Aorta (tissue), 5 donors: Measurements from ENCODE around the gene MAGED2. TPM values are rescaled to one million over a fixed set of nuclear protein-coding genes. Genes with fewer than 3 reads are reported as not detected.
"Not testable (repeated sequence)": the region's sequence is repeated elsewhere in the genome, so short reads cannot be mapped to it uniquely, and the experiment has no call there.

Experiments used
- ATAC-seq: fragments of 200-7000 bp; cut with Tn5 transposase; one replicate; pipeline ENCODE4 v1.9.1; 2022; ENCODE audit warnings: moderate library complexity; ENCODE audit not compliant: low FRiP score
- DNase-seq, 2 donors: peaks; one replicate each; pipeline ENCODE4 v3.0.0-alpha.2; 2020
- H3K27ac ChIP-seq, 2 donors: one replicate each; pipeline ENCODE4 v1.5.1; 2013; ENCODE audit warnings: low read length in 2 of 2, mild to moderate bottlenecking in 2 of 2, moderate library complexity in 2 of 2, control low read depth in 1 of 2, inconsistent platforms in 1 of 2, low read depth in 1 of 2
- H3K27me3 ChIP-seq, 2 donors: one replicate each; pipeline ENCODE4 v1.6.1; 2013; ENCODE audit warnings: control low read depth in 1 of 2, low read length in 1 of 2, mild to moderate bottlenecking in 1 of 2, moderate library complexity in 1 of 2; ENCODE audit not compliant: insufficient read depth in 2 of 2, control insufficient read depth in 1 of 2
- H3K36me3 ChIP-seq, 2 donors: one replicate each; pipeline ENCODE4 v1.6.1; 2013; ENCODE audit warnings: control low read depth in 1 of 2, low read length in 1 of 2, mild to moderate bottlenecking in 1 of 2; ENCODE audit not compliant: insufficient read depth in 2 of 2, control insufficient read depth in 1 of 2
- H3K4me1 ChIP-seq, 2 donors: one replicate each; pipeline ENCODE4 v1.6.1; 2013; ENCODE audit warnings: low read length in 2 of 2, control low read depth in 1 of 2, mild to moderate bottlenecking in 1 of 2, moderate library complexity in 1 of 2; ENCODE audit not compliant: insufficient read depth in 2 of 2, control insufficient read depth in 1 of 2
- H3K4me3 ChIP-seq, 2 donors: one replicate each; pipeline ENCODE4 v1.5.1; 2013; ENCODE audit warnings: low read length in 2 of 2, control low read depth in 1 of 2, mild to moderate bottlenecking in 1 of 2
- H3K9me3 ChIP-seq: one replicate; pipeline ENCODE4 v1.6.1; 2013; ENCODE audit warnings: mild to moderate bottlenecking, low read length; ENCODE audit not compliant: control insufficient read depth
- WGBS, 2 donors: extraction: QIAGEN DNeasy Blood & Tissue Kit; methylation state at CpG; one replicate each; pipeline ENCODE4 v1.1.7; 2013; 5-methylcytosine and 5-hydroxymethylcytosine counted together
- intact Hi-C, 2 donors: fragments of 100-400 bp; cut with DNase I; formaldehyde crosslinking; loops; one replicate each; pipeline versions ENCODE4 v1.14.2 to v1.15.0; 2022
- long read RNA-seq, 2 donors: library from polyadenylated mRNA; unstranded; transcript quantifications; one replicate each; pipeline ENCODE4 v2.0.0, GENCODE V29; 2020 to 2021
- polyA plus RNA-seq, 2 donors: library from polyadenylated mRNA; stranded (reverse); fragments of 200-250 nt; gene quantifications; one replicate each; pipeline ENCODE4 v1.2.3, GENCODE V29; 2013
- total RNA-seq, 2 donors: library from RNA; stranded (reverse); fragmentation: NEBNext Ultra II Directional; extraction: Animal tissue kit (Norgen Biotek cat#: 25700); gene quantifications; one replicate each; pipeline ENCODE4 v1.2.1, GENCODE V29; 2021
- donor health status: healthy with polysubstance abuse.
- donor health status: Bipolar disorder and iron deficiency.
- donor health status: DM: no; HTN: no; CAD: no.
- donor health status: DM: no; HTN: no; CAD: no.
- donor health status: DM: yes; HTN: yes; CAD: no.

The MAGED2 gene
- total RNA-seq (100 to 1,000 TPM; 161 to 174 TPM), polyA plus RNA-seq (100 to 1,000 TPM in 1 of 2 donors, 10 to 100 TPM in 1; 80.1 to 247 TPM)
- long read RNA-seq, donor 1, transcript MAGED2-203 (12 exons, 2,066 nt) = minor isoform, 91 of 1,337 reads
- long read RNA-seq, donor 1, transcript MAGED2-201 (12 exons, 1,958 nt) = minor isoform, 29 of 1,337 reads
- long read RNA-seq, donor 1, transcript MAGED2-204 (13 exons, 2,048 nt) = minor isoform, 267 of 1,337 reads
- long read RNA-seq, donor 1, transcript MAGED2-206 (13 exons, 2,189 nt) = major isoform, 719 of 1,337 reads
- long read RNA-seq, donor 1, partial matches to known transcripts = 112 of 1,337 reads
- long read RNA-seq, donor 1, other reads (novel, unspliced or antisense) = 119 of 1,337 reads
- long read RNA-seq, donor 2, transcript MAGED2-201 (12 exons, 1,958 nt) = minor isoform, 6 of 206 reads
- long read RNA-seq, donor 2, transcript MAGED2-206 (13 exons, 2,189 nt) = major isoform, 105 of 206 reads
- long read RNA-seq, donor 2, transcript MAGED2-203 (12 exons, 2,066 nt) = minor isoform, 15 of 206 reads
- long read RNA-seq, donor 2, transcript MAGED2-204 (13 exons, 2,048 nt) = minor isoform, 30 of 206 reads
- long read RNA-seq, donor 2, partial matches to known transcripts = 27 of 206 reads
- long read RNA-seq, donor 2, other reads (novel, unspliced or antisense) = 23 of 206 reads

- intact Hi-C loops = loop anchor here (2.0 to 10.0 kb wide), 2 partner anchors 169 to 763 kb away; partner anchors contain the start of gene PHF8 (in 1 of the 2)
- DNase-seq = peak; percentile 61 to 82
Measured at GRCh38 chrX:54807524-54808108, at the start of gene MAGED2. MAGED2 (plus strand) TSS chrX:54807745; CDS start chrX:54809332, 1,587 bp downstream.

GRCh38 chrX:54758114-54759055 is 49.2 kb upstream of the MAGED2 start:
- WGBS, 2 donors = 75 to 87% methylated on average over 21 of the region's 21 CpGs
- intact Hi-C loops = no loop called here
- no peaks in the 10 kb centered on the region for H3K36me3 ChIP-seq
- no peaks in the 10 kb centered on the region for H3K9me3 ChIP-seq
- ATAC-seq (no peak), DNase-seq (no peak)
- no peaks in the 10 kb centered on the region for H3K4me1 ChIP-seq
- no peak overlapping the region for H3K4me3 ChIP-seq
- no peaks in the 10 kb centered on the region for H3K27me3 ChIP-seq
- H3K27ac ChIP-seq = no peak overlapping the region

More at GRCh38 chrX:54807524-54808108, at the start of gene MAGED2:
- 0 to 29% methylated on average over 16 to 17 of the region's 17 CpGs for WGBS, 2 donors
- peak within 1 kb of the TSS; percentile 8 to 41 for H3K4me3 ChIP-seq
- peak; percentile 67 for ATAC-seq
- H3K36me3 ChIP-seq = peaks cover 0 to 9% of the 10 kb centered on the region in 2 donors
- no peaks in the 10 kb centered on the region for H3K4me1 ChIP-seq
- no peaks in the 10 kb centered on the region for H3K9me3 ChIP-seq
- H3K27me3 ChIP-seq = no peaks in the 10 kb centered on the region
- H3K27ac ChIP-seq = peak within 1 kb of the TSS in 1 of 2 donors; percentile 85

GRCh38 chrX:54774391-54775094 is 33.0 kb upstream of the MAGED2 start:
- H3K36me3 ChIP-seq, H3K27ac ChIP-seq, H3K4me3 ChIP-seq, H3K27me3 ChIP-seq, intact Hi-C loops, H3K4me1 ChIP-seq, H3K9me3 ChIP-seq, DNase-seq: not testable (repeated sequence)
- 7 to 15% methylated on average over 1 of the region's 2 CpGs for WGBS, 2 donors
- peak; percentile 77 for ATAC-seq

- no peak for DNase-seq
- no peaks in the 10 kb centered on the region for H3K4me1 ChIP-seq
- no peaks in the 10 kb centered on the region for H3K36me3 ChIP-seq
- WGBS, 2 donors = 59 to 62% methylated on average over 6 of the region's 6 CpGs
- H3K9me3 ChIP-seq = no peaks in the 10 kb centered on the region
- no peak overlapping the region for H3K4me3 ChIP-seq
- no peaks in the 10 kb centered on the region for H3K27me3 ChIP-seq
- intact Hi-C loops = no loop called here
- H3K27ac ChIP-seq = no peak overlapping the region
- ATAC-seq = no peak
Measured at GRCh38 chrX:54776061-54776460, 31.5 kb upstream of the MAGED2 start.

GRCh38 chrX:54776987-54777672 is 30.4 kb upstream of the MAGED2 start:
- no peak overlapping the region for H3K4me3 ChIP-seq
- ATAC-seq = no peak
- H3K4me1 ChIP-seq = no peaks in the 10 kb centered on the region
- no peak for DNase-seq
- intact Hi-C loops = no loop called here
- 85 to 95% methylated on average over 6 of the region's 6 CpGs for WGBS, 2 donors
- no peaks in the 10 kb centered on the region for H3K36me3 ChIP-seq
- H3K27me3 ChIP-seq = no peaks in the 10 kb centered on the region
- no peak overlapping the region for H3K27ac ChIP-seq
- H3K9me3 ChIP-seq = no peaks in the 10 kb centered on the region

- H3K36me3 ChIP-seq = no peaks in the 10 kb centered on the region
- DNase-seq = no peak
- no peaks in the 10 kb centered on the region for H3K4me1 ChIP-seq
- H3K27ac ChIP-seq = no peak overlapping the region
- no peaks in the 10 kb centered on the region for H3K9me3 ChIP-seq
- intact Hi-C loops = no loop called here
- ATAC-seq = peak; percentile 26
- 44 to 58% methylated on average over 4 of the region's 4 CpGs for WGBS, 2 donors
- no peaks in the 10 kb centered on the region for H3K27me3 ChIP-seq
- no peak overlapping the region for H3K4me3 ChIP-seq
Measured at GRCh38 chrX:54785901-54786300, 21.6 kb upstream of the MAGED2 start.

- WGBS, 2 donors = 78 to 89% methylated on average over 2 of the region's 2 CpGs
- ATAC-seq = no peak
- intact Hi-C loops = no loop called here
Measured at GRCh38 chrX:54786967-54787366, 20.6 kb upstream of the MAGED2 start.

More at GRCh38 chrX:54786967-54787366, 20.6 kb upstream of the MAGED2 start:
- no peak for DNase-seq
- no peaks in the 10 kb centered on the region for H3K9me3 ChIP-seq
- H3K27ac ChIP-seq = no peak overlapping the region
- H3K36me3 ChIP-seq = no peaks in the 10 kb centered on the region
- H3K4me1 ChIP-seq = no peaks in the 10 kb centered on the region
- H3K27me3 ChIP-seq = no peaks in the 10 kb centered on the region
- H3K4me3 ChIP-seq = no peak overlapping the region
